KMS-11 (cell line): Measurements from ENCODE around the gene IRAK4.

Experiments
- H2AFZ ChIP-seq: fragments of 200-600 bp; sonication (generic); 2 replicates; pipeline ENCODE4 v1.6.1; 2016; ENCODE audit warnings: antibody characterized with exemption, mixed run types, low read depth
- H3K27ac ChIP-seq: fragments of 200-600 bp; sonication (generic); 2 replicates; pipeline ENCODE4 v1.6.1; 2016; ENCODE audit warnings: mild to moderate bottlenecking, mixed run types
- H3K27me3 ChIP-seq: fragments of 200-600 bp; sonication (generic); 2 replicates; pipeline ENCODE4 v1.6.1; 2017; ENCODE audit warnings: mild to moderate bottlenecking, low read depth, mixed run types, moderate library complexity; ENCODE audit not compliant: insufficient read depth
- H3K36me3 ChIP-seq: fragments of 200-600 bp; sonication (generic); 2 replicates; pipeline ENCODE4 v1.6.1; 2017; ENCODE audit warnings: mild to moderate bottlenecking, mixed run types; ENCODE audit not compliant: insufficient read depth
- H3K4me1 ChIP-seq: fragments of 200-600 bp; sonication (generic); 2 replicates; pipeline ENCODE4 v1.6.1; 2016; ENCODE audit warnings: mild to moderate bottlenecking, low read depth, mixed run types; ENCODE audit not compliant: poor library complexity, severe bottlenecking
- H3K4me2 ChIP-seq: fragments of 200-600 bp; sonication (generic); 2 replicates; pipeline ENCODE4 v1.7.0; 2016; ENCODE audit warnings: mild to moderate bottlenecking, mixed run types
- H3K4me3 ChIP-seq: fragments of 200-600 bp; sonication (generic); IDR thresholded peaks from 2 replicates; pipeline ENCODE4 v1.6.1; 2017; ENCODE audit warnings: low read depth, low read length, mixed read lengths; ENCODE audit not compliant: insufficient read depth
- H3K79me2 ChIP-seq: fragments of 200-600 bp; sonication (generic); 2 replicates; pipeline ENCODE4 v1.6.1; 2016; ENCODE audit warnings: low read depth, mixed run types; ENCODE audit not compliant: insufficient read depth
- H3K9ac ChIP-seq: fragments of 200-600 bp; sonication (generic); 2 replicates; pipeline ENCODE4 v1.6.1; 2016; ENCODE audit warnings: mild to moderate bottlenecking, mixed run types
- H4K20me1 ChIP-seq: fragments of 200-600 bp; sonication (generic); 2 replicates; pipeline ENCODE4 v1.6.1; 2016; ENCODE audit warnings: mild to moderate bottlenecking, mixed run types; ENCODE audit not compliant: insufficient read depth
- TF ChIP-seq, protein P1 (sequence below): fragments of 200-600 bp; sonication (generic); conservative IDR thresholded peaks from 2 replicates; pipeline ENCODE4 v1.6.1; 2017; ENCODE audit warnings: low read depth, mild to moderate bottlenecking, antibody characterized with exemption, low read length, moderate library complexity, mixed read lengths

Gene IRAK4

DNA sequence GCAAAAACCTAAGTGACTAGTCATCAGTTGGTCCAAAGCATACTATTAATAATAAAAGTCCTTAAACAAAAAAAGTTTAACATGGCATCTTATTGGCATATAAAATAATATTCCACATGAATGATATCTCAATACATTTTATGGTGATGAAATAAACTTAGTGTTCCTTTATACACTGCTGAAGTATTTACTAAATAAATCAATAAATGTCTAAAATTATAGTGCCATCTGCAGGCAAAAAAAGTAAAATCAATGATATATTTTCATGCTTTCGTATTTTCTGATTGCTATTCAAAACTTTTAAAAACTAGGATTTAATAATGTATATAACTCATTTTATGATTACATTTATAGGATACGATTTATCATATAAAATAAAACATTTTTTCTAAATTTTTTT, 30.6 kb upstream of the IRAK4 start:
- Histone ChIP-seq H3K27ac (no peak overlapping the region), H3K4me1 (no peaks in the 10 kb centered on the region), H3K4me3 (no peak overlapping the region), H3K27me3 (no peaks in the 10 kb centered on the region), H2AFZ (no peak overlapping the region), H3K4me2 (no peak overlapping the region), H3K79me2 (no peaks in the 10 kb centered on the region), H4K20me1 (no peaks in the 10 kb centered on the region), H3K36me3 (no peaks in the 10 kb centered on the region), H3K9ac (no peak overlapping the region)
- TF ChIP-seq, protein P1, sequence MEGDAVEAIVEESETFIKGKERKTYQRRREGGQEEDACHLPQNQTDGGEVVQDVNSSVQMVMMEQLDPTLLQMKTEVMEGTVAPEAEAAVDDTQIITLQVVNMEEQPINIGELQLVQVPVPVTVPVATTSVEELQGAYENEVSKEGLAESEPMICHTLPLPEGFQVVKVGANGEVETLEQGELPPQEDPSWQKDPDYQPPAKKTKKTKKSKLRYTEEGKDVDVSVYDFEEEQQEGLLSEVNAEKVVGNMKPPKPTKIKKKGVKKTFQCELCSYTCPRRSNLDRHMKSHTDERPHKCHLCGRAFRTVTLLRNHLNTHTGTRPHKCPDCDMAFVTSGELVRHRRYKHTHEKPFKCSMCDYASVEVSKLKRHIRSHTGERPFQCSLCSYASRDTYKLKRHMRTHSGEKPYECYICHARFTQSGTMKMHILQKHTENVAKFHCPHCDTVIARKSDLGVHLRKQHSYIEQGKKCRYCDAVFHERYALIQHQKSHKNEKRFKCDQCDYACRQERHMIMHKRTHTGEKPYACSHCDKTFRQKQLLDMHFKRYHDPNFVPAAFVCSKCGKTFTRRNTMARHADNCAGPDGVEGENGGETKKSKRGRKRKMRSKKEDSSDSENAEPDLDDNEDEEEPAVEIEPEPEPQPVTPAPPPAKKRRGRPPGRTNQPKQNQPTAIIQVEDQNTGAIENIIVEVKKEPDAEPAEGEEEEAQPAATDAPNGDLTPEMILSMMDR: peak; percentile 48; the same call in 1 of the 2 replicates

DNA sequence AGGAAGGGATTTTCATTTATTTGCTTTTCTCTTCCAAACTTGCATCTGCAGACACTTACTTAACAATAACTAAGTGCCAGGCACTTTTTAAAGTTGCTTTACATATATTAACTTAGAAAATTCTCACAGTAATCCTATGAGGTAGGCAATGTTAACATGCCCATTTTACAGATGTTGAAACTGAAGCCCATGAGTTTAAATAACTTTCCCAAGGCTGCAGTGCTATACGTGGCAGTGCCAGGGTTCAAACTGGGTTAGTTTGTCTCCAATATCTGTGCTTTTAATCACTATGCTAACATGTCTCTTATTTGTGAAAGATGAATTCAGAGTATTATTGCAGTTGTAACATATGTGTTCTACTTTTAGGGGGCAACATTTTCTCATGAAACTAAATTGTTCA, 30.1 kb upstream of the IRAK4 start:
- TF ChIP-seq, protein P1: no peak
- Histone ChIP-seq H3K9ac (no peak overlapping the region), H3K4me1 (no peaks in the 10 kb centered on the region), H3K79me2 (no peaks in the 10 kb centered on the region), H3K27ac (no peak overlapping the region), H3K27me3 (no peaks in the 10 kb centered on the region), H3K36me3 (no peaks in the 10 kb centered on the region), H3K4me2 (no peak overlapping the region), H2AFZ (no peak overlapping the region), H4K20me1 (no peaks in the 10 kb centered on the region), H3K4me3 (no peak overlapping the region)

DNA sequence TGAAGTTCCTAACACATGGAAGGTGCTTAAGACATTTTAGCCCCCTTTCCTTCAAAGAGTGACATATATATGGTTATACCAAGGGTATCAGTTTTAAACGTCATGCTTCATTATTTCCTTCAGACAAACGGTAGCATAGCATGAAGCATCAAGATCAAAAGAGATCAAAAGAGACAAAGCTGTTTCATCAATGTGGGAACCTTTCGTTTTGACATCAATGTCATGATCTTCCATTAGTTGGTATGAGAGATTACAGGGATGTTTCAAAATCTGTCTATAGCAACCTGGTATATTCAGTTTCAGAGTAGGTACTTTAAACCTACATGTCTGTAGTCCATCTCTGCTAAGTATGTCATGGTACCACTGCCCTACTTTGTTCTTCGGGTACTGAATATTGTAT, 28.5 kb upstream of the IRAK4 start:
- Histone ChIP-seq H3K79me2 (no peaks in the 10 kb centered on the region), H3K36me3 (no peaks in the 10 kb centered on the region), H3K4me1 (no peaks in the 10 kb centered on the region), H4K20me1 (no peaks in the 10 kb centered on the region), H2AFZ (no peak overlapping the region), H3K4me3 (no peak overlapping the region), H3K9ac (no peak overlapping the region), H3K4me2 (no peak overlapping the region), H3K27ac (no peak overlapping the region), H3K27me3 (no peaks in the 10 kb centered on the region)
- TF ChIP-seq, protein P1: no peak

- Histone ChIP-seq H3K4me1 (no peaks in the 10 kb centered on the region), H3K79me2 (no peaks in the 10 kb centered on the region), H4K20me1 (no peaks in the 10 kb centered on the region), H3K27ac (no peak overlapping the region), H3K4me2 (no peak overlapping the region), H2AFZ (no peak overlapping the region), H3K4me3 (no peak overlapping the region), H3K27me3 (no peaks in the 10 kb centered on the region), H3K9ac (no peak overlapping the region), H3K36me3 (no peaks in the 10 kb centered on the region)
- TF ChIP-seq, protein P1: no peak; the same call in 1 of the 2 replicates
Observed at GRCh38 chr12:43733687-43734086, 25.1 kb upstream of the IRAK4 start.
